ENCODE data around the gene AP1B1.

Gene AP1B1

GRCh38 chr22:29298641-29299040, 89.7 kb downstream of the AP1B1 start:
- no peak for DNase-seq

- no peak for DNase-seq
Measured at GRCh38 chr22:29292379-29292778, 96.0 kb downstream of the AP1B1 start.

- no peak for DNase-seq
Measured at GRCh38 chr22:29291215-29291614, 97.2 kb downstream of the AP1B1 start.

GRCh38 chr22:29290061-29290460, 98.3 kb downstream of the AP1B1 start:
- no peak for DNase-seq

GRCh38 chr22:29288837-29289236, 99.5 kb downstream of the AP1B1 start:
- no peak for DNase-seq

GRCh38 chr22:29284196-29284595, 104.2 kb downstream of the AP1B1 start:
- no peak for DNase-seq

GRCh38 chr22:29277927-29278326, 110.4 kb downstream of the AP1B1 start:
- no peak for DNase-seq
